ENCODE measurements around the gene ANO8.
A peak's percentile ranks its signal among the peaks of the same experiment; 100 is the strongest.

ANO8 gene

DNA sequence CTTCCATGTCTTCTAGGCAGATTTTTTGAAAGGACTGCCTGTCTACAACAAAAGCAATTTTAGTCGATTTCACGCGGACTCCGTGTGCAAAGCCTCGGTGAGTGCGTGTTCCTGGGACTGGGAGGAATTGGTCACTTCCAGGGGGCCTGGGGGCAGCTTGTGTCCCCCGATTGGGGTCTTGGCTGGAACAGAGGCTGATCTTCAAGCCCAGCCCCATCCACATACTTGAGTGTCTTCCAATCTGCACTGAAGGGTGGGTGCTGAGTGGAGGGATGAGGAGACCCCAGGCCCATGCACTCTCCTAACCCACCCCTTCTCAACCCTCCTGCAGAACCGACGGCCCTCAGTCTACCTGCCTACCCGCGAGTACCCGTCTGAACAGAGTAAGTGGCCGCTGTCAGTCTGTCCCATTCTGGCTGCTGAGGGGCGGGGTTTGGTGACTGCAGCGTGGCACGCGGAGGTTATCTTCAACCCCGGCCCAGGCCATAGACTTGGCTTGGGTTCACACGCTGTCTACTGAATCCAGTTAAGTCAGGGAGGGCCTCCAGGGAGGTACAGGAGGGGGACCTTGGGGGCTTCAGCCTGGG, 20.6 kb downstream of the ANO8 start:
- DNase-seq (ENCODE audit: low read depth) = no peak
- no peak overlapping the region for H3K4me3 ChIP-seq (ENCODE audit: low read depth, low read length)
- TF ChIP-seq, protein P1, sequence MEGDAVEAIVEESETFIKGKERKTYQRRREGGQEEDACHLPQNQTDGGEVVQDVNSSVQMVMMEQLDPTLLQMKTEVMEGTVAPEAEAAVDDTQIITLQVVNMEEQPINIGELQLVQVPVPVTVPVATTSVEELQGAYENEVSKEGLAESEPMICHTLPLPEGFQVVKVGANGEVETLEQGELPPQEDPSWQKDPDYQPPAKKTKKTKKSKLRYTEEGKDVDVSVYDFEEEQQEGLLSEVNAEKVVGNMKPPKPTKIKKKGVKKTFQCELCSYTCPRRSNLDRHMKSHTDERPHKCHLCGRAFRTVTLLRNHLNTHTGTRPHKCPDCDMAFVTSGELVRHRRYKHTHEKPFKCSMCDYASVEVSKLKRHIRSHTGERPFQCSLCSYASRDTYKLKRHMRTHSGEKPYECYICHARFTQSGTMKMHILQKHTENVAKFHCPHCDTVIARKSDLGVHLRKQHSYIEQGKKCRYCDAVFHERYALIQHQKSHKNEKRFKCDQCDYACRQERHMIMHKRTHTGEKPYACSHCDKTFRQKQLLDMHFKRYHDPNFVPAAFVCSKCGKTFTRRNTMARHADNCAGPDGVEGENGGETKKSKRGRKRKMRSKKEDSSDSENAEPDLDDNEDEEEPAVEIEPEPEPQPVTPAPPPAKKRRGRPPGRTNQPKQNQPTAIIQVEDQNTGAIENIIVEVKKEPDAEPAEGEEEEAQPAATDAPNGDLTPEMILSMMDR (IDR thresholded peaks at IDR 0.05; ENCODE audit: insufficient read depth, low read depth, low read length, missing control alignments) = no peak

- TF ChIP-seq, protein P1 (IDR thresholded peaks at IDR 0.05; ENCODE audit: insufficient read depth, low read depth, low read length, missing control alignments) = no peak
- DNase-seq (ENCODE audit: low read depth) = no peak
- no peak overlapping the region for H3K4me3 ChIP-seq (ENCODE audit: low read depth, low read length)
Observed at GRCh38 chr19:17312189-17313113, 22.2 kb downstream of the ANO8 start.

GRCh38 chr19:17311455-17312188, 23.0 kb downstream of the ANO8 start:
- DNase-seq (ENCODE audit: low read depth) = no peak
- H3K4me3 ChIP-seq (ENCODE audit: low read depth, low read length) = no peak overlapping the region
- TF ChIP-seq, protein P1 (IDR thresholded peaks at IDR 0.05; ENCODE audit: insufficient read depth, low read depth, low read length, missing control alignments) = no peak

GRCh38 chr19:17309965-17310461, 24.6 kb downstream of the ANO8 start:
- no peak for DNase-seq (ENCODE audit: low read depth)
- H3K4me3 ChIP-seq (ENCODE audit: low read depth, low read length) = peak overlapping the region; percentile 95
- TF ChIP-seq, protein P1 (IDR thresholded peaks at IDR 0.05; ENCODE audit: insufficient read depth, low read depth, low read length, missing control alignments) = no peak

GRCh38 chr19:17309198-17309964, 25.3 kb downstream of the ANO8 start, which contains the start of gene DDA1:
Gene DDA1, plus strand, starts transcription at chr19:17309563. Its CDS starts 92 bp downstream, at chr19:17309655.
- DNase-seq (ENCODE audit: low read depth) = peak; percentile 100
- H3K4me3 ChIP-seq (ENCODE audit: low read depth, low read length) = peak within 1 kb of the TSS; percentile 95
- TF ChIP-seq, protein P1 (IDR thresholded peaks at IDR 0.05; ENCODE audit: insufficient read depth, low read depth, low read length, missing control alignments) = no peak

DNA sequence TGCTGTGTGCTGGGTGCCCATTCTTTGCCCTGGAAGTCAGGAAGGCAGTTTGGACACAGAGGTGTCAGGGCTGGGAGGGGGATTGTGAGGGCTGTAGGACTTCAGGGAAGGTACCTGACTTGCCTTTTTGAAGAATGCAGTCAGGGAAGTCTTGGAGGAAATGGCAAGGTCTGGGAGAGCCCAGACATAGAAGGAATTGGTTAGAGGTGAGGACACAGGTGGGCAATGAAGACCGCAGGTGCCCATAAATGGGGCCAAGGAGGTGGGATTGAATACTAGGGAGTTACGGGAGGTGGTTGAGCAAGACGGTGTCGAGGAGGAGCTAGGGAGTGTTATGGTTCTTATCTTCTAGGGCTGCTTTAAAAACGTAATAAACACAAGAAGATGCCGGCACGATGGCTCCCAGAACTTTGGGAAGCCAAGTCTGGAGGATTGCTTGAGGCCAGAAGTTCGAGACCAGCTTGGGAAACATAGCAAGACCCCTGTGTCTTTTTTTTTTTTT, 26.7 kb downstream of the ANO8 start:
- DNase-seq (ENCODE audit: low read depth) = no peak
- H3K4me3 ChIP-seq (ENCODE audit: low read depth, low read length) = no peak overlapping the region
- TF ChIP-seq, protein P1 (IDR thresholded peaks at IDR 0.05; ENCODE audit: insufficient read depth, low read depth, low read length, missing control alignments) = no peak
